SK-N-SH (cell line): ENCODE data around the gene CEACAM16. TPM values are rescaled to one million over a fixed set of nuclear protein-coding genes. Genes with fewer than 3 reads are reported as not detected.

Source experiments
- CTCF ChIA-PET: fragments of 300-600, 350-600 bp; formaldehyde crosslinking; extraction: SDS; loops from one replicate; lab custom pipeline; 2021; lab: Yijun Ruan, JAX
- POLR2A ChIA-PET: fragments of 350-600 bp; sonication (Branson Sonifier 250); formaldehyde crosslinking; extraction: SDS; loops from one replicate; lab custom pipeline; 2020; ENCODE audit warnings: antibody characterized with exemption, inconsistent platforms; lab: Yijun Ruan, JAX
- DNase-seq: peaks from one replicate; pipeline ENCODE4 v3.0.0; 2012
- H2AFZ ChIP-seq: fragments of 200-600 bp; sonication (generic); 2 replicates; pipeline ENCODE4 v1.8.1; 2016; ENCODE audit warnings: antibody characterized with exemption, mild to moderate bottlenecking, low read depth
- H3F3A ChIP-seq: fragments of 200-600 bp; sonication (generic); replicated peaks from 2 replicates; pipeline ENCODE3; 2016; ENCODE audit warnings: antibody characterized with exemption, mild to moderate bottlenecking; ENCODE audit not compliant: insufficient read depth
- H3K27ac ChIP-seq, 2 experiments: fragments of 200-500 bp in 1 of 2; fragments of 200-600 bp in 1 of 2; sonication (Bioruptor generic) in 1 of 2; sonication (generic), shearing (Covaris generic) in 1 of 2; 2 replicates each; pipeline versions ENCODE4 v1.5.1 to v1.6.1; 2014 to 2016; ENCODE audit warnings: low read depth in 2 of 2, inconsistent platforms in 1 of 2, low read length in 1 of 2, mild to moderate bottlenecking in 1 of 2, mixed read lengths in 1 of 2
- H3K27me3 ChIP-seq: fragments of 200-600 bp; sonication (generic), shearing (Covaris generic); 2 replicates; pipeline ENCODE4 v1.6.1; 2016; ENCODE audit warnings: mixed run types; ENCODE audit not compliant: insufficient read depth
- H3K36me3 ChIP-seq, 2 experiments: fragments of 200-500 bp in 1 of 2; fragments of 200-600 bp in 1 of 2; sonication (Bioruptor generic) in 1 of 2; sonication (generic) in 1 of 2; replicated peaks in 1 of 2; 2 replicates each; pipeline versions ENCODE3 to v1.5.1; 2014 to 2016; ENCODE audit warnings: low read length in 1 of 2, mild to moderate bottlenecking in 1 of 2; ENCODE audit not compliant: insufficient read depth in 2 of 2, control insufficient read depth in 1 of 2
- H3K4me1 ChIP-seq, 2 experiments: fragments of 200-500 bp in 1 of 2; fragments of 200-600 bp in 1 of 2; sonication (Bioruptor generic) in 1 of 2; sonication (generic), shearing (Covaris generic) in 1 of 2; 2 replicates each; pipeline versions ENCODE4 v1.5.1 to v1.6.1; 2014 to 2016; ENCODE audit warnings: low read depth in 1 of 2, low read length in 1 of 2, mixed run types in 1 of 2; ENCODE audit not compliant: insufficient read depth in 2 of 2, control insufficient read depth in 1 of 2
- H3K4me2 ChIP-seq: fragments of 200-600 bp; sonication (generic), shearing (Covaris generic); 2 replicates; pipeline ENCODE4 v1.6.1; 2017; ENCODE audit warnings: mixed run types
- H3K4me3 ChIP-seq, 2 experiments: fragments of 200-500 bp in 1 of 2; fragments of 200-600 bp in 1 of 2; sonication (Bioruptor generic) in 1 of 2; sonication (generic), shearing (Covaris generic) in 1 of 2; 2 replicates each; pipeline versions ENCODE4 v1.5.1 to v1.8.1; 2014 to 2016; ENCODE audit warnings: low read depth in 2 of 2, inconsistent platforms in 1 of 2, low read length in 1 of 2, mild to moderate bottlenecking in 1 of 2, mixed read lengths in 1 of 2, moderate library complexity in 1 of 2
- H3K79me2 ChIP-seq: fragments of 200-600 bp; sonication (generic); 2 replicates; pipeline ENCODE4 v1.8.1; 2017; ENCODE audit warnings: mild to moderate bottlenecking; ENCODE audit not compliant: insufficient read depth
- H3K9ac ChIP-seq: fragments of 200-600 bp; sonication (generic); 2 replicates; pipeline ENCODE4 v1.6.1; 2017; ENCODE audit warnings: mixed run types
- H3K9me2 ChIP-seq: fragments of 200-600 bp; sonication (generic); 2 replicates; pipeline ENCODE4 v1.6.1; 2017; ENCODE audit warnings: mixed run types
- H3K9me3 ChIP-seq: fragments of 200-600 bp; sonication (generic); 2 replicates; pipeline ENCODE4 v1.6.1; 2017; ENCODE audit warnings: mixed run types, mild to moderate bottlenecking, moderate library complexity
- H4K20me1 ChIP-seq: fragments of 200-600 bp; sonication (generic); 2 replicates; pipeline ENCODE4 v1.6.1; 2017; ENCODE audit warnings: mild to moderate bottlenecking, mixed run types; ENCODE audit not compliant: insufficient read depth
- CHD2 ChIP-seq: fragments of 150-350 bp; IDR thresholded peaks from 2 replicates; pipeline ENCODE4 v1.6.1; 2018; ENCODE audit warnings: low read length; ENCODE audit not compliant: partially characterized antibody
- EP300 ChIP-seq, 2 experiments: IDR thresholded peaks; 2 replicates each; pipeline versions ENCODE4 v1.4.0 to v1.6.1; 2012; ENCODE audit warnings: borderline replicate concordance in 1 of 2, low read depth in 1 of 2, low read length in 1 of 2
- EZH2phosphoT487 ChIP-seq: fragments of 200-600 bp; sonication (generic); IDR thresholded peaks from 2 replicates; pipeline ENCODE4 v1.6.1; 2017; ENCODE audit warnings: low read depth, mixed run types, mild to moderate bottlenecking, antibody characterized with exemption, moderate library complexity, borderline replicate concordance
- FOSL2 ChIP-seq: IDR thresholded peaks from 2 replicates; pipeline ENCODE4 v1.4.0; 2012; ENCODE audit warnings: low read depth, mild to moderate bottlenecking, moderate library complexity, borderline replicate concordance
- FOXM1 ChIP-seq: IDR thresholded peaks from 2 replicates; pipeline ENCODE4 v1.4.0; 2012; ENCODE audit warnings: low read depth, mild to moderate bottlenecking
- GATA2 ChIP-seq: sonication (generic); formaldehyde crosslinking; IDR thresholded peaks from 2 replicates; pipeline ENCODE4 v1.5.0; 2020; ENCODE audit warnings: mild to moderate bottlenecking, missing genetic modification reagents
- MXI1 ChIP-seq: IDR thresholded peaks from 2 replicates; pipeline ENCODE4 v1.6.1; 2012; ENCODE audit warnings: mild to moderate bottlenecking, low read depth, low read length, improper control_type of control experiment
- PBX3 ChIP-seq: IDR thresholded peaks from 2 replicates; pipeline ENCODE4; 2012
- RAD21 ChIP-seq: IDR thresholded peaks from 2 replicates; pipeline ENCODE4 v1.6.1; 2012; ENCODE audit warnings: mild to moderate bottlenecking, low read length
- SIN3A ChIP-seq: IDR thresholded peaks from 2 replicates; pipeline ENCODE4 v1.6.1; 2012; ENCODE audit warnings: low read depth, mild to moderate bottlenecking, low read length, moderate library complexity, borderline replicate concordance
- TCF12 ChIP-seq: IDR thresholded peaks from 2 replicates; pipeline ENCODE4 v1.4.0; 2012
- YY1 ChIP-seq: IDR thresholded peaks from 2 replicates; pipeline ENCODE4 v1.4.0; 2012; ENCODE audit warnings: low read depth, mild to moderate bottlenecking
- ZBTB33 ChIP-seq: IDR thresholded peaks from 2 replicates; pipeline ENCODE4 v1.4.0; 2012; ENCODE audit warnings: low read depth, borderline replicate concordance
- WGBS: methylation state at CpG from one replicate; pipeline ENCODE4 v1.1.6; 2017; ENCODE audit warnings: low lambda C conversion rate; 5-methylcytosine and 5-hydroxymethylcytosine counted together
- polyA plus RNA-seq, 3 experiments: library from polyadenylated mRNA; depleted of rRNA; stranded (reverse); fragments of >200 nt; gene quantifications; 2 replicates each; pipeline ENCODE4 v1.2.3, GENCODE V29; 2012
- TF ChIP-seq, protein P1 (sequence below): IDR thresholded peaks from 2 replicates; pipeline ENCODE4 v1.4.0; 2012; ENCODE audit warnings: low read depth
- TF ChIP-seq, protein P2 (sequence below): fragments of 150-350 bp; IDR thresholded peaks from 2 replicates; pipeline ENCODE4 v1.6.1; 2017; ENCODE audit warnings: antibody characterized with exemption, low read length, low read depth, borderline replicate concordance

Gene CEACAM16
- polyA plus RNA-seq, 1 of the 3 experiments (the other 2 are of a cell fraction) = not detected

DNA sequence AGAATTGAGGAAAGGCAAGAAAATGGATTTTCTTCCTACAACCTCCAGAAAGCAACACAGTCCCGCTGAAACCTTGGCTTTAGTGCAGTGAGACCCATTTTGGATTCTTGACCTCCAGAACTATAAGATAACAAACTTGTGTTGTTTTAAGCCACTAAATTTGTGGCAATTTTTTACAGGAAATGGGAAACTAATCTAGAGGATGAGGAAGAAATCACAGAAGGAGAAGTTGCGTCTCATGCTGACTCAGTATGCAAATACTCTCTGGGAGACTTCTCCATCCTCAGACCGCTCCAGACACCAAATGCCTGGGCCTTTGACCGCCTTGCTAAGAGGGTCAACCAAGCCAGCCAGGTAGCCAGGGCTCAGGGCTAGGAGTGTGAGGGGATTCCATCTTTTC is 13.1 kb upstream of the CEACAM16 start:
- POLR2A ChIA-PET = no interaction called here
- peak overlapping the region in 1 of 2 experiments; percentile 92; a peak in 2 of 4 replicates for H3K27ac ChIP-seq
- no peak for DNase-seq
- H3K4me1 ChIP-seq = peaks cover 0 to 6% of the 10 kb centered on the region in 2 experiments; a peak in 1 of 4 replicates
- H4K20me1 ChIP-seq = no peaks in the 10 kb centered on the region
- no peaks in the 10 kb centered on the region for H3K36me3 ChIP-seq
- no peaks in the 10 kb centered on the region for H3K79me2 ChIP-seq
- no peak overlapping the region for H2AFZ ChIP-seq
- CTCF ChIA-PET = interaction anchor here (0.7 kb wide), 1 partner anchor 38 kb away, joined by 4 read pairs; no protein-coding TSS in a partner anchor
- no peak overlapping the region for H3K4me3 ChIP-seq
- peaks cover 33% of the 10 kb centered on the region for H3F3A ChIP-seq
- WGBS = 57% methylated on average over 4 of the region's 4 CpGs
- H3K4me2 ChIP-seq = peak overlapping the region; percentile 42; the same call in 1 of the 2 replicates
- no peaks in the 10 kb centered on the region for H3K9me3 ChIP-seq
- TF ChIP-seq FOSL2 = peak; percentile 10; the same call in 1 of the 2 replicates
- TF ChIP-seq PBX3 = no peak
- no peak for TF ChIP-seq GATA2 (CRISPR knock-in tag)
- no peak overlapping the region for H3K9ac ChIP-seq
- H3K27me3 ChIP-seq = no peaks in the 10 kb centered on the region
- no peaks in the 10 kb centered on the region for H3K9me2 ChIP-seq

GRCh38 chr19:44686896-44687295 is 12.1 kb upstream of the CEACAM16 start:
- 66% methylated on average over 4 of the region's 4 CpGs for WGBS
- Histone ChIP-seq H3K27ac (no peak overlapping the region), H3K4me2 (no peak overlapping the region), H3K36me3 (no peaks in the 10 kb centered on the region), H3K79me2 (no peaks in the 10 kb centered on the region), H3K9ac (no peak overlapping the region), H3K4me1 (peaks cover 0 to 9% of the 10 kb centered on the region in 2 experiments; a peak in 3 of 4 replicates), H2AFZ (no peak overlapping the region), H3K9me3 (no peaks in the 10 kb centered on the region), H3F3A (peaks cover 30% of the 10 kb centered on the region), H4K20me1 (no peaks in the 10 kb centered on the region), H3K4me3 (no peak overlapping the region), H3K27me3 (no peaks in the 10 kb centered on the region), H3K9me2 (no peaks in the 10 kb centered on the region)
- TF ChIP-seq MXI1 (no peak), FOXM1 (no peak)
- TF ChIP-seq, protein P1, sequence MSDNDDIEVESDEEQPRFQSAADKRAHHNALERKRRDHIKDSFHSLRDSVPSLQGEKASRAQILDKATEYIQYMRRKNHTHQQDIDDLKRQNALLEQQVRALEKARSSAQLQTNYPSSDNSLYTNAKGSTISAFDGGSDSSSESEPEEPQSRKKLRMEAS = no peak
- CTCF ChIA-PET = interaction anchor here (5.2 kb wide), 1 partner anchor 36 kb away, joined by 57 read pairs; no protein-coding TSS in a partner anchor
- POLR2A ChIA-PET = no interaction called here
- DNase-seq = no peak

GRCh38 chr19:44687888-44688287 is 11.1 kb upstream of the CEACAM16 start:
- no peak for DNase-seq
- Histone ChIP-seq H3K27ac (no peak overlapping the region), H3K79me2 (no peaks in the 10 kb centered on the region), H3F3A (peaks cover 34% of the 10 kb centered on the region), H3K9me3 (no peaks in the 10 kb centered on the region), H3K36me3 (no peaks in the 10 kb centered on the region), H3K4me1 (peaks cover 0 to 16% of the 10 kb centered on the region in 2 experiments; a peak in 3 of 4 replicates), H3K9me2 (no peaks in the 10 kb centered on the region), H3K4me2 (no peak overlapping the region), H3K4me3 (no peak overlapping the region), H4K20me1 (no peaks in the 10 kb centered on the region), H2AFZ (no peak overlapping the region), H3K27me3 (no peaks in the 10 kb centered on the region), H3K9ac (no peak overlapping the region)
- POLR2A ChIA-PET = no interaction called here
- 68% methylated on average over 7 of the region's 7 CpGs for WGBS
- CTCF ChIA-PET = interaction anchor here (0.7 to 8.1 kb wide), 18 partner anchors 10 to 139 kb away, joined by 3 to 71 read pairs (median 6); partner anchors contain the start of gene BCAM
- TF ChIP-seq EP300 (IDR thresholded peaks at IDR 0.05; ENCODE audit: borderline replicate concordance in 1 of 2, low read depth in 1 of 2, low read length in 1 of 2) (no peak), CHD2 (no peak), EZH2phosphoT487 (no peak), ZBTB33 (no peak), TCF12 (no peak), GATA2 (CRISPR knock-in tag) (no peak), RAD21 (no peak), FOSL2 (no peak), YY1 (no peak), SIN3A (no peak), MXI1 (no peak)
- TF ChIP-seq, protein P2, sequence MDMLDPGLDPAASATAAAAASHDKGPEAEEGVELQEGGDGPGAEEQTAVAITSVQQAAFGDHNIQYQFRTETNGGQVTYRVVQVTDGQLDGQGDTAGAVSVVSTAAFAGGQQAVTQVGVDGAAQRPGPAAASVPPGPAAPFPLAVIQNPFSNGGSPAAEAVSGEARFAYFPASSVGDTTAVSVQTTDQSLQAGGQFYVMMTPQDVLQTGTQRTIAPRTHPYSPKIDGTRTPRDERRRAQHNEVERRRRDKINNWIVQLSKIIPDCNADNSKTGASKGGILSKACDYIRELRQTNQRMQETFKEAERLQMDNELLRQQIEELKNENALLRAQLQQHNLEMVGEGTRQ = no peak
- TF ChIP-seq, protein P1 = no peak
